K562 treated with DMSO at 1 percent for 12 hours (cell line): Measurements from ENCODE around the gene MMP25. TPM values are rescaled to one million over a fixed set of nuclear protein-coding genes. Genes with fewer than 3 reads are reported as not detected.

ENCODE experiments used
- total RNA-seq: library from RNA; unstranded; fragments of 300-600 nt; gene quantifications from 2 replicates; pipeline ENCODE4 v1.2.3, GENCODE V29; 2022; ENCODE audit not compliant: insufficient read depth

The MMP25 gene, protein sequence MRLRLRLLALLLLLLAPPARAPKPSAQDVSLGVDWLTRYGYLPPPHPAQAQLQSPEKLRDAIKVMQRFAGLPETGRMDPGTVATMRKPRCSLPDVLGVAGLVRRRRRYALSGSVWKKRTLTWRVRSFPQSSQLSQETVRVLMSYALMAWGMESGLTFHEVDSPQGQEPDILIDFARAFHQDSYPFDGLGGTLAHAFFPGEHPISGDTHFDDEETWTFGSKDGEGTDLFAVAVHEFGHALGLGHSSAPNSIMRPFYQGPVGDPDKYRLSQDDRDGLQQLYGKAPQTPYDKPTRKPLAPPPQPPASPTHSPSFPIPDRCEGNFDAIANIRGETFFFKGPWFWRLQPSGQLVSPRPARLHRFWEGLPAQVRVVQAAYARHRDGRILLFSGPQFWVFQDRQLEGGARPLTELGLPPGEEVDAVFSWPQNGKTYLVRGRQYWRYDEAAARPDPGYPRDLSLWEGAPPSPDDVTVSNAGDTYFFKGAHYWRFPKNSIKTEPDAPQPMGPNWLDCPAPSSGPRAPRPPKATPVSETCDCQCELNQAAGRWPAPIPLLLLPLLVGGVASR
- not detected in 2 replicates for total RNA-seq

GRCh38 chr16:3045758-3046640 is at the start of gene MMP25:
TSS of gene MMP25 (plus strand) at chr16:3046561. CDS start at chr16:3046918, 357 bp downstream.

DNA sequence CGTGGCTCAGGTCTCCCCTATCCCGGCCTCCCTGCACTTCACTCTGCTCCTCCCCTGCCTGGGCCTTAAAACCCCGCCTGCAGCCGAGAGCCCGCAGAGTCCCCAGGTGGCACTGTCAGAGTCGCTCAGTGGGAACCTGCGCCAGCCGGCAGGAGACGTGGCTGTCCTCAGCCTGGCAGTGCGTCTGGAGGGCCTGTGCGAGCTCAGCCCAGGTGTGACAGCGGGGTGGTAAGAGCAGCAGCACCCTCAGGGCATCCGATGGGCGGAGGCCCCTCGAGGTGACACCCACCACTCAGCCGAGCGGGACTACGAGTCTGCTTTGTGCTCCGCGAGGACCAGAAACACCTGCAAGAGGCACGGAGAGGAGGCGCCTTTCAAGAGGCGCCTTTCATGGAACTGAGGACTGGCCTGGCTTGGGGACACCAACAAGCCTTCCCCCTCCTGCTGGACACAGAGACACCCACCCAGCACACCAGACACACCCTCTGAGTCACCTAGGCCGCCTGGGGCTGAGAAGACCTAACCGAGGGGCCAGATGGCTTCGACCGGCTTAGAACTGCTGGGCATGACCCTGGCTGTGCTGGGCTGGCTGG is 33.4 kb upstream of the MMP25 start, which contains the start of gene CLDN9:
TSS of gene CLDN9 (plus strand) at position 96 of the 593 bp plus-strand sequence. CDS start at position 536, 440 bp downstream.

DNA sequence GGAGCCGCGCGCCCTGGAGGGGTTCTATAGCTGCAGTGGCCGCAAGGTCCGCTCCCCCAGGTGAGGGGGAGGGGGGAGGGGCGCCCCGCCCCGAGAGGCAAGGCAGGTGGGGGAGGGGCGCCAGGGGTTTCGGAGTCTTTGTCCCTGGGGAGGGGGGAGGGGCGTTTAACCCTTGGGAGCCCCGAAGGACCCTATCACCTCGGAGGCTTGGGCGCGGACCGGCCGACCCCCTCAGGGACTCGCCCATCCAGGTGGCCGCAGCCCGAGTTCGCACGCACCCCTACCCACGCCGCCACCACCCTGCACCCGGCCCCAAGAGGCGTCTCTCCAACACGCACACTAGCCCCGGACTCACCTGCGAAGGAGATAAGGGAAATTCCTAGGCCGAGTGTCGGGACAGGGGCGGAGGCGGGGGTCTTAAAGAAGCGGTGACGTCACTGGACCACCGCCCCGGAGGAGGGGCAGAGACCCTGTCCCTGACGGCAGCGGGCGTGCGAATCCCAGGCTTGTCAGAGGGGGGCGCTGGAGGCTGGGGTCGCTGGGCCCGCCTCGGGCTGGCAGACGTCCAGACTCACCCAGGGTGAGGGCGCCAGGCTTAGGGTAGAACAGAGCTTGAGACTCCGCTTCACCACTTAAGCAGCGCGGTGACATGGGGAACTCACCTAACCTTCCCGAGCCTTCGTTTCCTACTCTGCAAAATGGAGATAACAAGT is 28.4 kb upstream of the MMP25 start, which contains the start of gene CLDN6:
TSS of gene CLDN6 (minus strand) at position 390 of the 713 bp plus-strand sequence. CDS start 2,162 bp downstream, outside the sequence.

GRCh38 chr16:3020247-3020603 is 26.1 kb upstream of the MMP25 start, which contains the start of gene TNFRSF12A:
TSS of gene TNFRSF12A (plus strand) at chr16:3020368. CDS start at chr16:3020398, 30 bp downstream.

GRCh38 chr16:3023669-3024478 is 22.5 kb upstream of the MMP25 start, which contains the start of the genes HCFC1R1 and THOC6:
TSS of gene HCFC1R1 (minus strand) at chr16:3023942. CDS start at chr16:3023941, 1 bp downstream.
TSS of gene THOC6 (plus strand) at chr16:3024035. CDS start at chr16:3024327, 292 bp downstream.

GRCh38 chr16:3036726-3037315 is 9.5 kb upstream of the MMP25 start, which contains the start of gene BICDL2:
TSS of gene BICDL2 (minus strand) at chr16:3036944. CDS start at chr16:3035496, 1,448 bp downstream.

DNA sequence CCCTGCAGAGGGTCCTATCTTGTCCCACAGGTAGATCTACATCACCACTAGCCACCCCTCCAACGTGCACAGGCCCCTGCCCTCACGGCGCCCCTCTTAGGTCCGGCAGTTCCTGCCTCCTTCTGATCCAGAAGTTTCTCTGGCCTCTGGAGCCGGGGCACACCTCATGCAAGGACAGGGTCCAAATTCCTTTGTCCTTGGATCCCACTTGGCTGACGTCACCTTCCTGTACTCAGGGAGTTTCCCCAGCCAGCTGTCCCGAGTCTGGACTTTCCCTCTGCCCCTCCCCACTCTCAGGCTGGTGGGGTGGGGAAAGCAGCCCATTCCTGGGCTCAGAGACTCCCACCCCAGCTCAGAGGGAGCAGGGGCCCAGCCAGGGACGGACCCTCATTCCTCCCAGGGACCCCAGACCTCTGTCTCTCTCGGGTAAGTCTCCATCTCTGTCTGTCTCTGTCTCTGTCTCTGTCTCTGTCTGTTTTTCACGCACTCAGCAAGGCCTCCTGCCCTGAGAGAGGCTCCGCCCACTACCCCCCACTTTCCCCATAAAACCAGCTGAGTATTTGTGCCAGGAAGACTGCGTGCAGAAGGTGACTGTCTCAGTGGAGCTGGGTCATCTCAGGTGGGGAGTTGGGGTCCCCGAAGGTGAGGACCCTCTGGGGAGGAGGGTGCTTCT is 18.8 kb downstream of the MMP25 start, which contains the start of gene IL32:
TSS of gene IL32 (plus strand) at position 572 of the 673 bp plus-strand sequence. CDS start 172 bp downstream, outside the sequence.

DNA sequence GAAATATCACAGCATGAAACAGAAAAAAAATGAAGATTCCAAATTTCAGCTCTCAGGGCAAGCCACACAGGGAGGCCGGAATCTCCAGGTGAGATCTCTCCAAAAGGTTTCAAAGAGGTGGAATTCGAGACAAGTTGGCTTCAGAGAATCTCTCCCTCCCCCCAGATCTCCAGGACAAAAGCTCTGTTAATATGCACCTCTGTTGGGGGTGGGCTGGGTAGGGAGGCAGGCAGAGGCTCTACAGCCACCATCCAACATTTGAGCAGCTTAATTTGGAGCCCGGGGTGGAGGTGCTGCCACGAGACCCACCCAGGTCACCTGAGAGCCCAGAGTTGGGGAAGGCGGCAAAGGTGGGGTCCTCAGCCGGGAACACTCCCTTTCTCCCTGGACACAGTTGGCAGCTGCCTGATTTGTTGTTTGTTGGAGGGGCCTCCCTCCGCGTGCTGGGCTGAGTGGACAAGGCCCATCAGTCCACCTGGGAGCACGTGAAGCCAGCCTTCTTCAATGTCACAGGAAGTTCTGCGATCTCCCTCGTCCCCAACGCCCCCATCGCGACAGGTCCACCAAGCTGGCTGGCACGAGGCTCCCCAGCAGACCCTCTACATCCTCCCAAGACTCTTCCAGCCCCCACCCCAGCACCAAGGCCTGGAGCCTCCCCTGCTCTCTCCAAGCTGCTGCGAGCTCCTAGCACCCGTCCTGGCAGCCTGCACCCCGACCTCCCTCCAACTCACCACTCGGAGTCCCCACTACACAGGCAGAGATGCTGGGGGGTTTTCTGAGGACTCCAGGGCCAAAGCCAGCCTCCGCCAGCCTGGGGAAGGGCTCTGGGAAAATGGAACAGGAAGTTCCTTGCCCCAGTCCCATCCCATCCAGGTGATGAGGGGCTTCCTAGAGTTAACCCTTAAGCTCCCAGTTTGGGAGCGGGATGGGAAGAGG is 52.4 kb downstream of the MMP25 start, which contains the start of gene ZSCAN10:
TSS of gene ZSCAN10 (minus strand) at position 836 of the 936 bp plus-strand sequence. CDS start 6,357 bp downstream, outside the sequence.

Other genes with a start within 250 kb of the MMP25 start
- gene PRSS41, start 248.1 kb upstream of the MMP25 start, total RNA-seq, result not detected in 2 replicates
- gene PRSS21, start 229.3 kb upstream of the MMP25 start, total RNA-seq, result 71.2 and 81.6 TPM in 2 replicates
- gene ZG16B, start 216.3 kb upstream of the MMP25 start, total RNA-seq, result 1.7 TPM in 1 of 2 replicates, not detected in the other
- not detected in 2 replicates for gene PRSS22, start 188.4 kb upstream of the MMP25 start, total RNA-seq
- gene FLYWCH2, start 163.3 kb upstream of the MMP25 start, total RNA-seq, result 72.2 and 77.6 TPM in 2 replicates
- 41.5 and 48.1 TPM in 2 replicates for gene FLYWCH1, start 134.6 kb upstream of the MMP25 start, total RNA-seq
- gene KREMEN2, start 82.3 kb upstream of the MMP25 start, total RNA-seq, result 0.85 TPM in 1 of 2 replicates, not detected in the other
- 15.8 and 27.8 TPM in 2 replicates for gene PAQR4, start 77.2 kb upstream of the MMP25 start, total RNA-seq
- 168 and 170 TPM in 2 replicates for gene PKMYT1, start 66.1 kb upstream of the MMP25 start, total RNA-seq
- 4.1 and 6.9 TPM in 2 replicates for gene CLDN9, start 33.6 kb upstream of the MMP25 start, total RNA-seq
- not detected in 2 replicates for gene CLDN6, start 28.4 kb upstream of the MMP25 start, total RNA-seq
- gene TNFRSF12A, start 26.2 kb upstream of the MMP25 start, total RNA-seq, result 33.0 and 33.7 TPM in 2 replicates
- 26.3 and 32.4 TPM in 2 replicates for gene HCFC1R1, start 22.6 kb upstream of the MMP25 start, total RNA-seq
- gene THOC6, start 22.5 kb upstream of the MMP25 start, total RNA-seq, result 32.1 and 41.7 TPM in 2 replicates
- gene BICDL2, start 9.6 kb upstream of the MMP25 start, total RNA-seq, result not detected in 2 replicates
- 10.0 and 14.9 TPM in 2 replicates for gene IL32, start 19.1 kb downstream of the MMP25 start, total RNA-seq
- not detected in 2 replicates for gene ZSCAN10, start 52.7 kb downstream of the MMP25 start, total RNA-seq
- 22.5 and 22.7 TPM in 2 replicates for gene ZNF205, start 66.0 kb downstream of the MMP25 start, total RNA-seq
- gene ZNF213, start 88.5 kb downstream of the MMP25 start, total RNA-seq, result 10.6 and 22.0 TPM in 2 replicates
- gene OR1F1, start 141.6 kb downstream of the MMP25 start, total RNA-seq, result not detected in 2 replicates
- 6.1 and 9.9 TPM in 2 replicates for gene ZNF200, start 188.6 kb downstream of the MMP25 start, total RNA-seq
- not detected in 2 replicates for gene MEFV, start 210.1 kb downstream of the MMP25 start, total RNA-seq
- gene ZNF263, start 236.9 kb downstream of the MMP25 start, total RNA-seq, result 36.1 and 40.4 TPM in 2 replicates